Adrenal gland (tissue), 12 donors: ENCODE data around the gene MARS2. TPM values are rescaled to one million over a fixed set of nuclear protein-coding genes. Genes with fewer than 3 reads are reported as not detected.

Experiments used
- DNase-seq, 7 donors: peaks; one replicate each; pipeline ENCODE4 v3.0.0-alpha.2; 2019 to 2020
- H3K27ac ChIP-seq, 5 donors: fragments of 200-600 bp; sonication (generic) in 4 of 5; 1 replicate in 3 of 5; 2 replicates in 2 of 5; pipeline versions ENCODE4 v1.5.1 to v1.8.0; 2016 to 2020; ENCODE audit warnings: mild to moderate bottlenecking in 1 of 5
- H3K27me3 ChIP-seq: fragments of 200-600 bp; 2 replicates; pipeline ENCODE4 v1.8.0; 2021
- H3K36me3 ChIP-seq, 2 donors: fragments of 200-600 bp; replicated peaks in 1 of 2; 1 replicate in 1 of 2; 2 replicates in 1 of 2; pipeline versions ENCODE4 v1.5.1 to v1.8.0; 2018 to 2022
- H3K4me1 ChIP-seq, 2 donors: fragments of 200-600 bp; replicated peaks in 1 of 2; 1 replicate in 1 of 2; 2 replicates in 1 of 2; pipeline versions ENCODE4 v1.5.1 to v1.8.0; 2018 to 2021
- H3K4me3 ChIP-seq, 4 donors: fragments of 200-600 bp; sonication (generic) in 3 of 4; one replicate each; pipeline ENCODE4 v1.5.1; 2016 to 2018
- H3K9me3 ChIP-seq, 3 donors: fragments of 200-600 bp; sonication (generic) in 1 of 3; replicated peaks in 1 of 3; 1 replicate in 2 of 3; 2 replicates in 1 of 3; pipeline versions ENCODE4 v1.5.1 to v1.8.0; 2016 to 2021
- POLR2A ChIP-seq, 2 donors: fragments of 450-650 bp; IDR thresholded peaks; one replicate each; pipeline ENCODE4 v1.6.1; 2017; ENCODE audit warnings: antibody characterized with exemption in 2 of 2, mild to moderate bottlenecking in 2 of 2, moderate library complexity in 1 of 2
- WGBS, 4 donors: extraction: QIAGEN DNeasy Blood & Tissue Kit in 2 of 4; methylation state at CpG; one replicate each; pipeline versions ENCODE4 v1.1.5 to v1.1.7; 2013 to 2017; 5-methylcytosine and 5-hydroxymethylcytosine counted together
- intact Hi-C, 2 donors: fragments of 100-400 bp; cut with DNase I; formaldehyde crosslinking; loops; one replicate each; pipeline versions ENCODE4 v1.14.1 to v1.15.0; 2022 to 2023
- polyA plus RNA-seq, 3 donors: library from polyadenylated mRNA; stranded (reverse); fragments of 200-250 nt in 2 of 3; fragments of 350-450 nt in 1 of 3; fragmentation: Illumina TruSeq in 1 of 3; extraction: RNeasy Lipid Tissue Mini Kit (QIAGEN cat#74804) in 1 of 3; gene quantifications; one replicate each; pipeline ENCODE4 v1.2.3, GENCODE V29; 2013 to 2014
- total RNA-seq, 9 donors: library from RNA; depleted of rRNA in 4 of 9; stranded (reverse); fragments of >200 nt in 4 of 9; fragments of 120-200 nt in 1 of 9; fragmentation: NEBNext Ultra II Directional in 1 of 9; extraction: Animal tissue kit (Norgen Biotek cat#: 25700) in 1 of 9; gene quantifications; one replicate each; pipeline versions ENCODE4 v1.1.0 to v1.2.4, GENCODE V29; 2013 to 2023
- TF ChIP-seq, protein P1 (sequence below), 6 experiments: fragments of 450-650 bp in 4 of 6; fragments of 200-600 bp in 2 of 6; sonication (generic) in 1 of 6; IDR thresholded peaks; 1 replicate in 5 of 6; 2 replicates in 1 of 6; pipeline versions ENCODE4 v1.5.1 to v1.8.0; 2016 to 2021; ENCODE audit warnings: antibody characterized with exemption in 6 of 6, mild to moderate bottlenecking in 2 of 6, moderate library complexity in 1 of 6
- donor health status: healthy with polysubstance abuse.
- donor health status: Bipolar disorder and iron deficiency.
- donor health status: DM: yes; HTN: yes; CAD: no.
- donor health status: DM: no; HTN: no; CAD: no.
- donor health status: DM: no; HTN: no; CAD: no.
- donor health status: DM: yes; HTN: yes; CAD: no.

Gene MARS2
- total and polyA plus RNA-seq, 12 donors = 1.1 to 24.9 (median 10.3) TPM

GRCh38 chr2:197673106-197673505 lies 32.1 kb upstream of the MARS2 start:
- Histone ChIP-seq H3K36me3 (no peaks in the 10 kb centered on the region), H3K4me1 (peaks cover 4 to 20% of the 10 kb centered on the region in 2 donors), H3K4me3 (peak overlapping the region in 1 of 4 donors; percentile 45), H3K27ac (no peak overlapping the region), H3K27me3 (no peaks in the 10 kb centered on the region), H3K9me3 (no peaks in the 10 kb centered on the region)
- 74 to 84% (median 77%) methylated on average over 5 of the region's 5 CpGs for WGBS, 4 donors
- intact Hi-C loops = no loop called here
- DNase-seq = no peak
- TF ChIP-seq POLR2A (IDR thresholded peaks at IDR 0.05) = no peak
- TF ChIP-seq, protein P1, sequence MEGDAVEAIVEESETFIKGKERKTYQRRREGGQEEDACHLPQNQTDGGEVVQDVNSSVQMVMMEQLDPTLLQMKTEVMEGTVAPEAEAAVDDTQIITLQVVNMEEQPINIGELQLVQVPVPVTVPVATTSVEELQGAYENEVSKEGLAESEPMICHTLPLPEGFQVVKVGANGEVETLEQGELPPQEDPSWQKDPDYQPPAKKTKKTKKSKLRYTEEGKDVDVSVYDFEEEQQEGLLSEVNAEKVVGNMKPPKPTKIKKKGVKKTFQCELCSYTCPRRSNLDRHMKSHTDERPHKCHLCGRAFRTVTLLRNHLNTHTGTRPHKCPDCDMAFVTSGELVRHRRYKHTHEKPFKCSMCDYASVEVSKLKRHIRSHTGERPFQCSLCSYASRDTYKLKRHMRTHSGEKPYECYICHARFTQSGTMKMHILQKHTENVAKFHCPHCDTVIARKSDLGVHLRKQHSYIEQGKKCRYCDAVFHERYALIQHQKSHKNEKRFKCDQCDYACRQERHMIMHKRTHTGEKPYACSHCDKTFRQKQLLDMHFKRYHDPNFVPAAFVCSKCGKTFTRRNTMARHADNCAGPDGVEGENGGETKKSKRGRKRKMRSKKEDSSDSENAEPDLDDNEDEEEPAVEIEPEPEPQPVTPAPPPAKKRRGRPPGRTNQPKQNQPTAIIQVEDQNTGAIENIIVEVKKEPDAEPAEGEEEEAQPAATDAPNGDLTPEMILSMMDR (IDR thresholded peaks at IDR 0.05) = no peak

- intact Hi-C loops = no loop called here
- H3K4me3 ChIP-seq = peak overlapping the region in 1 of 4 donors; percentile 45
- no peaks in the 10 kb centered on the region for H3K27me3 ChIP-seq
- H3K27ac ChIP-seq = no peak overlapping the region
- H3K36me3 ChIP-seq = no peaks in the 10 kb centered on the region
- peaks cover 4 to 20% of the 10 kb centered on the region in 2 donors for H3K4me1 ChIP-seq
- TF ChIP-seq POLR2A (IDR thresholded peaks at IDR 0.05) = no peak
- TF ChIP-seq, protein P1 (IDR thresholded peaks at IDR 0.05) = no peak
- 17 to 45% (median 39%) methylated on average over 1 of the region's 1 CpG for WGBS, 4 donors
- no peak for DNase-seq
- H3K9me3 ChIP-seq = no peaks in the 10 kb centered on the region
Observed at GRCh38 chr2:197673606-197674005, 31.6 kb upstream of the MARS2 start.

DNA sequence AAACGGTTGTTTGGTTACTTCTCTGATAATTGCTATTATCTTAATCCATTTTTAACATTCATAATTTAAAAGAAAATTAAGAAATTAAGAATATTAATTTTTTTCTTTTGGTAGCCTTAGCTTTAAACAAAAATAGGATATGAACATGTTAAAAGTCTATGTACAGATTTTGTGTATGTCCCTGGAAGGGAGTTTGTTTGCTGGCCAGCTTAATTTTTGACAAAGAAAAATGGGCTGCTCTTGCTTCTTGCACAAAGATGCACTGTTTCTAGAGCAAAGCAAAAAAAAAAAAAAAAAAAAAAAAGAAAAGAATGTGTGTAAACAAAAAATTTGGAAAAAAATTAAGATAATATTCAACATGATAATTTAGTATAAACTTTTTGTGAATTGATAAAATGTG lies 31.1 kb upstream of the MARS2 start:
- intact Hi-C loops = no loop called here
- Histone ChIP-seq H3K4me3 (peak overlapping the region in 1 of 4 donors; percentile 45), H3K4me1 (peaks cover 4 to 20% of the 10 kb centered on the region in 2 donors), H3K27ac (no peak overlapping the region), H3K9me3 (no peaks in the 10 kb centered on the region), H3K27me3 (no peaks in the 10 kb centered on the region), H3K36me3 (no peaks in the 10 kb centered on the region)
- no peak for DNase-seq
- 38 to 53% (median 40%) methylated on average over 1 of the region's 1 CpG for WGBS, 4 donors
- TF ChIP-seq POLR2A (IDR thresholded peaks at IDR 0.05) = no peak
- TF ChIP-seq, protein P1 (IDR thresholded peaks at IDR 0.05) = no peak

DNA sequence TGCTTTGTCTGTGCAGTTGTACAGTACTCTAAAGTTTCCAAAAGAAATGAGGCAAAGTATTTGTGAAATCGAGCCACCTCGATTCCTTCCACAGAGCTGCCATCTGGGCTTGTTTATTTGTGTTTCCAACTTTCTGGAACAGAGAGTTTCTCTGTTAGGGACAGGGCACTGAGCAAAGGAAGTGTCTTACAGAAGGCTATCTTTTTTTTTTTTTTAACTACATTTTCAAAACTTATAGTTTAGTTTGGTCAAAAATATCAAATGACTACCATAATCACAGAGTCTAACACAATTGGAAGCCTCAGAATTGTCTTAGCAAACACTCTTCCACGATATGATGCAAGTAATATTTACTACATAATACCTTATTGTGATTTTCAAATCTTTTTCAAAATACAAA lies 30.6 kb upstream of the MARS2 start:
- H3K9me3 ChIP-seq = no peaks in the 10 kb centered on the region
- H3K27ac ChIP-seq = peak overlapping the region in 1 of 5 donors; percentile 65
- H3K4me3 ChIP-seq = peak overlapping the region in 1 of 4 donors; percentile 45
- no peak for TF ChIP-seq POLR2A (IDR thresholded peaks at IDR 0.05)
- DNase-seq = peak in 1 of 7 donors; percentile 4
- no peaks in the 10 kb centered on the region for H3K27me3 ChIP-seq
- no peaks in the 10 kb centered on the region for H3K36me3 ChIP-seq
- WGBS, 4 donors = 24 to 45% (median 36%) methylated on average over 3 of the region's 3 CpGs
- peaks cover 4 to 20% of the 10 kb centered on the region in 2 donors for H3K4me1 ChIP-seq
- intact Hi-C loops = no loop called here

DNA sequence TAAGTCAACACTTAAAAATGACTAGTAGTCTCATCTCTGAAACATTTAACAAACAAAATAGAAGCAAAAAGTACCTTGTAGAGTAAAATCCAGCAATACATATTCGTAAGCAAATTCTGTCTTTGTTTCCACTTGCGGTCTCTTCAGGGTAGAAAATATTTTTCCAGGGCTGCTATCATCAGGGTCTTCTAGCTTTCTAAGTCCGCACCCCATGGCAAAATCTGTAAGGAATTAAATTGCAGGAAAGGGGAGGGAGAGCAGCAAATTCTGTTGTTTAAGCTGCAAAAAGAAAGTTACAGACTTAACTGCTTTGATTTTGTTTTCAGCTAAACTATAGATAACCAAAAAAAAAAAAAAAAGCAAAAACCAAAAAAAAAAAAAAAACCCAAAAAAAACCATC lies 29.9 kb upstream of the MARS2 start, which contains the start of gene RFTN2:
RFTN2 (minus strand) TSS at position 342 of the 400 bp plus-strand sequence; CDS start at position 213, 129 bp downstream.
- H3K4me3 ChIP-seq = peak within 1 kb of the TSS in 2 of 4 donors; percentile 7 to 45
- H3K27ac ChIP-seq = peak within 1 kb of the TSS in 4 of 5 donors; percentile 50 to 65 (median 57)
- TF ChIP-seq, protein P1 (IDR thresholded peaks at IDR 0.05) = no peak
- TF ChIP-seq POLR2A (IDR thresholded peaks at IDR 0.05) = no peak
- intact Hi-C loops = no loop called here
- no peaks in the 10 kb centered on the region for H3K27me3 ChIP-seq
- no peak for DNase-seq
- WGBS, 4 donors = 42 to 51% (median 44%) methylated on average over 3 of the region's 3 CpGs
- H3K4me1 ChIP-seq = peaks cover 4 to 20% of the 10 kb centered on the region in 2 donors
- H3K9me3 ChIP-seq = no peaks in the 10 kb centered on the region
- no peaks in the 10 kb centered on the region for H3K36me3 ChIP-seq
